OCI-LY1 (cell line): Measurements from ENCODE around the gene CEBPG.

Experiments used
- EZH2 ChIP-seq: fragments of 200-600 bp; sonication (generic), shearing (Covaris generic); IDR thresholded peaks from 2 replicates; pipeline ENCODE4 v1.8.0; 2017; ENCODE audit warnings: borderline replicate concordance, mixed run types, mild to moderate bottlenecking, antibody characterized with exemption, low read length, moderate library complexity, mixed read lengths
- TF ChIP-seq, protein P1 (sequence below): fragments of 200-600 bp; sonication (generic), shearing (Covaris generic); IDR thresholded peaks from 2 replicates; pipeline ENCODE4 v1.5.1; 2017; ENCODE audit warnings: mild to moderate bottlenecking, antibody characterized with exemption, low read length, moderate library complexity, mixed read lengths

DNA sequence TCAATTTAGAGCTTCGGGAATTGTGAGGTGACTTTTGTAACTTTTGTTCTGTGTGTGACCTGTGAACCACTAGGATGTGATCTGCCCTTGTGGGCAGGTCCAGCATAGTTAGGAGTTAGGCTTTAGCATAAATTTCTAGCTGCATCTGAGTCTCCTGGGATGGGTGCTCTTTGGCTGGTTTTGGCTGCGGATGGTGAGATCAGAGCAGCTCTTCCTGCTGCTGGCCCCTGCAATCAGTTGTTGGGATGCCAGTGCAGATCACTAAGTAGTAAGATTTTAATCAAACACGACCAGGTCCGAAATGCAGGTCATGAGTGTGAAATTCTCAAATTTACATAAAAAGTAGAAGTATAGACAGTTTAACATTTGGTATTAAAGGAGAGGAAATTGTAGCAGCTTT lies 8.5 kb downstream of the CEBPG start:
- TF ChIP-seq, protein P1, sequence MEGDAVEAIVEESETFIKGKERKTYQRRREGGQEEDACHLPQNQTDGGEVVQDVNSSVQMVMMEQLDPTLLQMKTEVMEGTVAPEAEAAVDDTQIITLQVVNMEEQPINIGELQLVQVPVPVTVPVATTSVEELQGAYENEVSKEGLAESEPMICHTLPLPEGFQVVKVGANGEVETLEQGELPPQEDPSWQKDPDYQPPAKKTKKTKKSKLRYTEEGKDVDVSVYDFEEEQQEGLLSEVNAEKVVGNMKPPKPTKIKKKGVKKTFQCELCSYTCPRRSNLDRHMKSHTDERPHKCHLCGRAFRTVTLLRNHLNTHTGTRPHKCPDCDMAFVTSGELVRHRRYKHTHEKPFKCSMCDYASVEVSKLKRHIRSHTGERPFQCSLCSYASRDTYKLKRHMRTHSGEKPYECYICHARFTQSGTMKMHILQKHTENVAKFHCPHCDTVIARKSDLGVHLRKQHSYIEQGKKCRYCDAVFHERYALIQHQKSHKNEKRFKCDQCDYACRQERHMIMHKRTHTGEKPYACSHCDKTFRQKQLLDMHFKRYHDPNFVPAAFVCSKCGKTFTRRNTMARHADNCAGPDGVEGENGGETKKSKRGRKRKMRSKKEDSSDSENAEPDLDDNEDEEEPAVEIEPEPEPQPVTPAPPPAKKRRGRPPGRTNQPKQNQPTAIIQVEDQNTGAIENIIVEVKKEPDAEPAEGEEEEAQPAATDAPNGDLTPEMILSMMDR = no peak
- no peak for TF ChIP-seq EZH2
